Loucy (cell line): Measurements from ENCODE around the gene INPP4B.
A peak's percentile ranks its signal among the peaks of the same experiment; 100 is the strongest.

Experiments
- H2AFZ ChIP-seq: fragments of 200-600 bp; sonication (generic); 2 replicates; pipeline ENCODE4 v1.6.0; 2016; ENCODE audit warnings: antibody characterized with exemption, mild to moderate bottlenecking, low read length, moderate library complexity
- H3F3A ChIP-seq: fragments of 200-600 bp; 2 replicates; pipeline ENCODE4 v1.6.0; 2016; ENCODE audit warnings: antibody characterized with exemption, low read depth, mild to moderate bottlenecking
- H3K27me3 ChIP-seq: fragments of 200-600 bp; sonication (generic); 2 replicates; pipeline ENCODE4 v1.6.1; 2014; ENCODE audit warnings: low read length, mild to moderate bottlenecking; ENCODE audit not compliant: insufficient read depth, poor library complexity, severe bottlenecking
- H3K36me3 ChIP-seq: fragments of 200-600 bp; sonication (generic); 2 replicates; pipeline ENCODE4 v1.6.1; 2016; ENCODE audit warnings: low read length; ENCODE audit not compliant: insufficient read depth
- H3K4me1 ChIP-seq: fragments of 200-600 bp; sonication (generic); 2 replicates; pipeline ENCODE4 v1.5.1; 2014; ENCODE audit warnings: low read length, mild to moderate bottlenecking; ENCODE audit not compliant: insufficient read depth, poor library complexity, severe bottlenecking
- H3K4me2 ChIP-seq: fragments of 200-600 bp; sonication (generic); 2 replicates; pipeline ENCODE4 v1.6.0; 2014; ENCODE audit warnings: antibody characterized with exemption, low read length, low read depth, mild to moderate bottlenecking; ENCODE audit not compliant: poor library complexity, severe bottlenecking
- H3K4me3 ChIP-seq: fragments of 200-600 bp; sonication (generic); 2 replicates; pipeline ENCODE4 v1.5.1; 2014; ENCODE audit warnings: low read length, mild to moderate bottlenecking, mixed read lengths; ENCODE audit not compliant: poor library complexity, severe bottlenecking
- H3K79me2 ChIP-seq: fragments of 200-600 bp; sonication (generic); 2 replicates; pipeline ENCODE4 v1.6.1; 2014; ENCODE audit warnings: low read length; ENCODE audit not compliant: insufficient read depth
- H3K9ac ChIP-seq: fragments of 200-600 bp; sonication (generic); 2 replicates; pipeline ENCODE4 v1.6.0; 2014; ENCODE audit warnings: mild to moderate bottlenecking, low read depth, low read length, moderate library complexity; ENCODE audit not compliant: poor library complexity, severe bottlenecking
- H3K9me2 ChIP-seq: fragments of 200-600 bp; sonication (generic); replicated peaks from 2 replicates; pipeline ENCODE4 v1.6.1; 2016; ENCODE audit warnings: low read depth, low read length, mixed read lengths
- H3K9me3 ChIP-seq: fragments of 200-600 bp; sonication (generic); 2 replicates; pipeline ENCODE4 v1.6.1; 2014; ENCODE audit warnings: mild to moderate bottlenecking, antibody characterized with exemption, low read length, low read depth; ENCODE audit not compliant: insufficient read depth
- H4K20me1 ChIP-seq: fragments of 200-600 bp; sonication (generic); 2 replicates; pipeline ENCODE4 v1.6.0; 2014; ENCODE audit warnings: antibody characterized with exemption, low read length, mild to moderate bottlenecking; ENCODE audit not compliant: insufficient read depth, poor library complexity, severe bottlenecking
- EZH2phosphoT487 ChIP-seq: fragments of 200-600 bp; IDR thresholded peaks from 2 replicates; pipeline ENCODE4 v1.6.1; 2018; ENCODE audit warnings: antibody characterized with exemption, mild to moderate bottlenecking, moderate library complexity, borderline replicate concordance
- TF ChIP-seq, protein P1 (sequence below): fragments of 200-600 bp; sonication (generic); conservative IDR thresholded peaks from 2 replicates; pipeline ENCODE4 v1.5.1; 2014; ENCODE audit warnings: mild to moderate bottlenecking, antibody characterized with exemption, low read length

Gene INPP4B

DNA sequence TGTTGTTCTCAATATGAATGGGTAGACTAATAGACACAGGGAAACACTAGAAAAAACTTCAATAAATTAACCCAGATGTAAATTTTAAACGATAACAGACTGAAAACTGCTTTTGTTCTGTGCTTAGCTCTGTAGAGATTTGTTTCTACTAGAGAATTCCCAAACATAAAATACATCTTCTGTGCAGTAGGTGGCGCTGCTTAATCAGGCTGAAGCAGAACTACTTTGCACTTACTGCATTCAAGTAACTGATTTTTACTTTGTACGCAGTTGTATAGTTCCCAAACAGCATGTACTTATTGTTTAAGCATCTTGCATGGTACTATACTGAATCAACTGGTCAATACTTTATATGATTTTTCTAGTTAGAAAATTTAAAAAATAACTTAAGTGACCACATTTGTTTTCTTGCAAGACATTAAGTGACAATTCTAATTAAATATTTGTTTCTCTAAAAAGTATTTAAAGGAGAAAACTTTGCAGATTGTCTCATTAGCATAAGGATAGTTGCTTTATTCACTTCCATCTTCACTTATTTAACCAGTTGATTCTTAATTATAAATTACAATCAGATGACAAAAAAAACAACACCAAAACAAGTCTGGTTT lies 719.1 kb downstream of the INPP4B start:
- H3K4me1 ChIP-seq = peaks cover 26% of the 10 kb centered on the region
- no peaks in the 10 kb centered on the region for H3K27me3 ChIP-seq
- no peak overlapping the region for H3K9ac ChIP-seq
- no peaks in the 10 kb centered on the region for H3F3A ChIP-seq
- H2AFZ ChIP-seq = no peak overlapping the region
- no peaks in the 10 kb centered on the region for H3K9me2 ChIP-seq
- no peak overlapping the region for H3K4me3 ChIP-seq
- H3K4me2 ChIP-seq = no peak overlapping the region
- H3K36me3 ChIP-seq = peaks cover 21% of the 10 kb centered on the region; the same call in 1 of the 2 replicates
- TF ChIP-seq, protein P1, sequence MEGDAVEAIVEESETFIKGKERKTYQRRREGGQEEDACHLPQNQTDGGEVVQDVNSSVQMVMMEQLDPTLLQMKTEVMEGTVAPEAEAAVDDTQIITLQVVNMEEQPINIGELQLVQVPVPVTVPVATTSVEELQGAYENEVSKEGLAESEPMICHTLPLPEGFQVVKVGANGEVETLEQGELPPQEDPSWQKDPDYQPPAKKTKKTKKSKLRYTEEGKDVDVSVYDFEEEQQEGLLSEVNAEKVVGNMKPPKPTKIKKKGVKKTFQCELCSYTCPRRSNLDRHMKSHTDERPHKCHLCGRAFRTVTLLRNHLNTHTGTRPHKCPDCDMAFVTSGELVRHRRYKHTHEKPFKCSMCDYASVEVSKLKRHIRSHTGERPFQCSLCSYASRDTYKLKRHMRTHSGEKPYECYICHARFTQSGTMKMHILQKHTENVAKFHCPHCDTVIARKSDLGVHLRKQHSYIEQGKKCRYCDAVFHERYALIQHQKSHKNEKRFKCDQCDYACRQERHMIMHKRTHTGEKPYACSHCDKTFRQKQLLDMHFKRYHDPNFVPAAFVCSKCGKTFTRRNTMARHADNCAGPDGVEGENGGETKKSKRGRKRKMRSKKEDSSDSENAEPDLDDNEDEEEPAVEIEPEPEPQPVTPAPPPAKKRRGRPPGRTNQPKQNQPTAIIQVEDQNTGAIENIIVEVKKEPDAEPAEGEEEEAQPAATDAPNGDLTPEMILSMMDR = peak; percentile 91
- TF ChIP-seq EZH2phosphoT487 = no peak
- no peaks in the 10 kb centered on the region for H3K79me2 ChIP-seq
- no peaks in the 10 kb centered on the region for H4K20me1 ChIP-seq
- H3K9me3 ChIP-seq = no peaks in the 10 kb centered on the region

DNA sequence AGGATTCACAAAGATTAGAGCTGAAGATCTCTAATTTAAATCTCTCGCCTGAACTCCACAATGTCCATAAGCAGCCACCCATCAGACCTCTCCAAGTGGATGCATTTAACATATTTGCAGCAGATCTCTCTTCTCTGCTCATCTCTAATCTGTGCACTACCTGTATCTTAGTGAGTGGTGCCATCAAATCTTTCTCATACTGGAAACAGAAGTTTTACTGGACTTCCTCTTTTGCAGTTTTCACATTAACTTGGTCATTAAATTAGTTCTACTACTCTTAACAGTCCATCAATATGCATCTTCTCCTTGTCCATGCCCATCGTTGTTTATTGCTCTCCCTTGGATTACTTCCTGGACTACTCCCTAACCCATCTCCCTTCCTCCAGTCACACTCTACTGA lies 721.2 kb downstream of the INPP4B start:
- H3K79me2 ChIP-seq = no peaks in the 10 kb centered on the region
- no peak for TF ChIP-seq EZH2phosphoT487
- TF ChIP-seq, protein P1 = no peak

DNA sequence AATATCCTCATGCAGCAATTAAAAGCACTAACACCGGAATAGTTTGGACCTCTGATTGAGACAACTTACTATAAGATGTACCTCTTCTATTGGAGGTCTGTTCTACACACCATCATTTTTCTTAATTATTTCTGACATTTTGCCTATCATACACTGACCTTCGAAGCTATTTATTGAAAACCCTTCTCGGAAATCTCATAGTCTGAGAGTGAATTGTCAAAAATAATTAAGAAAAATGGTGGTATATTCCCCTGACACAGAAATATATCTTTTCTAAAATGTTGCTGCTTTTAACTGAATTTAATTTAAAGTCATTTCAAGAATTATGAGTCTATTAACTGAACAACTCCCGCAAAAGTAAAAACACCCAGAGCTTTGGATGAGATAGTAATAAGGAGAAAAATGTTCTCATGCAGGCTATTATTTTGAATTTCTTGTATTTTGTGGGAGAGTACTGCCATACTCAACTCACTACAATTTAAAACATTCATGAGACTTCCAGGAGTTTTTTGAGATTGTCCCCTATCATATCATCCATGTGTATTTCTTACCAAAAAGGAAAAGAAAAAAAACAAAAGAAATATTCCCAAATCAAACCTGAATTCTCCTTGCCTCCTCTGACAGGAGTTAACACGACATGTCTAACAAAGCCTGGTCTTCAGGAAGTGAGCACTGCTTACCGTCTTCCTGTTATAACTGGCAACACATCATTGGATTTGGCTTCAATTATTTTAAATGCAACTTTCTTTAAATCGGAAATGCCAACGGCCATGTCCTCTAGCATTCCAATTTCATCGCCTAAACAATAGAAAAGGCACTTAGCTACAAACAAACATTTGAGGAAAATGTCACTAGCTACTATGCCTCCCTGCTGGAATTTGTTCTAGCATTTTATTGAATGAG lies 724.4 kb downstream of the INPP4B start:
- no peak overlapping the region for H3K9ac ChIP-seq
- no peaks in the 10 kb centered on the region for H3K9me2 ChIP-seq
- H3K4me3 ChIP-seq = no peak overlapping the region
- no peak overlapping the region for H2AFZ ChIP-seq
- H3F3A ChIP-seq = no peaks in the 10 kb centered on the region; the same call in 1 of the 2 replicates
- H3K9me3 ChIP-seq = no peaks in the 10 kb centered on the region
- H3K4me2 ChIP-seq = peak overlapping the region; percentile 0
- no peaks in the 10 kb centered on the region for H3K79me2 ChIP-seq
- H3K4me1 ChIP-seq = peaks cover 11% of the 10 kb centered on the region
- TF ChIP-seq EZH2phosphoT487 = no peak
- TF ChIP-seq, protein P1 = no peak
- H3K27me3 ChIP-seq = no peaks in the 10 kb centered on the region
- H3K36me3 ChIP-seq = peaks cover 39% of the 10 kb centered on the region; the same call in 1 of the 2 replicates
- no peaks in the 10 kb centered on the region for H4K20me1 ChIP-seq

More for the DNA sequence above, 721.2 kb downstream of the INPP4B start:
- Histone ChIP-seq H3K4me3 (no peak overlapping the region), H3K9ac (no peak overlapping the region), H3K27me3 (no peaks in the 10 kb centered on the region), H3K36me3 (peaks cover 37% of the 10 kb centered on the region; the same call in 1 of the 2 replicates), H2AFZ (no peak overlapping the region), H3K4me1 (peaks cover 26% of the 10 kb centered on the region), H3F3A (no peaks in the 10 kb centered on the region; the same call in 1 of the 2 replicates), H3K9me3 (no peaks in the 10 kb centered on the region), H4K20me1 (no peaks in the 10 kb centered on the region), H3K4me2 (no peak overlapping the region), H3K9me2 (no peaks in the 10 kb centered on the region)
